Keratinocyte (primary cell): ENCODE data around the gene FARP2.

Source experiments
- CTCF ChIP-seq, 3 experiments: IDR thresholded peaks in 1 of 3; conservative IDR thresholded peaks in 1 of 3; optimal IDR thresholded peaks in 1 of 3; 2 replicates in 2 of 3; 3 replicates in 1 of 3; pipeline versions ENCODE3 to v1.5.1; 2011; ENCODE audit warnings: low read length in 3 of 3, mild to moderate bottlenecking in 3 of 3, moderate library complexity in 2 of 3, control low read depth in 1 of 3, inconsistent platforms in 1 of 3; ENCODE audit not compliant: insufficient read depth in 2 of 3; ENCODE audit errors: extremely low read depth in 1 of 3
- EZH2 ChIP-seq: IDR thresholded peaks from one replicate; pipeline ENCODE4 v1.6.1; 2012; ENCODE audit warnings: inconsistent platforms, mild to moderate bottlenecking, low read length, moderate library complexity

GRCh38 chr2:241500016-241500415, 143.9 kb downstream of the FARP2 start:
- TF ChIP-seq CTCF (optimal IDR thresholded peaks at IDR 0.05 in 1 of 3, IDR thresholded peaks at IDR 0.05 in 1 of 3, conservative IDR thresholded peaks at IDR 0.05 in 1 of 3; ENCODE audit: extremely low read depth in 1 of 3, insufficient read depth in 2 of 3, low read length in 3 of 3) (no peak), EZH2 (no peak)
